GM21390 (cell line): ENCODE measurements around the gene HACD1.

Source experiments
- ATAC-seq: cut with Tn5 transposase; IDR thresholded peaks from one replicate; pipeline ENCODE4 v1.9.1; 2021; ENCODE audit not compliant: unreplicated experiment

The HACD1 gene, protein sequence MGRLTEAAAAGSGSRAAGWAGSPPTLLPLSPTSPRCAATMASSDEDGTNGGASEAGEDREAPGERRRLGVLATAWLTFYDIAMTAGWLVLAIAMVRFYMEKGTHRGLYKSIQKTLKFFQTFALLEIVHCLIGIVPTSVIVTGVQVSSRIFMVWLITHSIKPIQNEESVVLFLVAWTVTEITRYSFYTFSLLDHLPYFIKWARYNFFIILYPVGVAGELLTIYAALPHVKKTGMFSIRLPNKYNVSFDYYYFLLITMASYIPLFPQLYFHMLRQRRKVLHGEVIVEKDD

GRCh38 chr10:17617031-17617911 lies at the start of gene HACD1:
TSS of gene HACD1 (minus strand) at chr10:17617374. CDS start at chr10:17617339, 35 bp downstream.
- peak; percentile 63 for ATAC-seq

DNA sequence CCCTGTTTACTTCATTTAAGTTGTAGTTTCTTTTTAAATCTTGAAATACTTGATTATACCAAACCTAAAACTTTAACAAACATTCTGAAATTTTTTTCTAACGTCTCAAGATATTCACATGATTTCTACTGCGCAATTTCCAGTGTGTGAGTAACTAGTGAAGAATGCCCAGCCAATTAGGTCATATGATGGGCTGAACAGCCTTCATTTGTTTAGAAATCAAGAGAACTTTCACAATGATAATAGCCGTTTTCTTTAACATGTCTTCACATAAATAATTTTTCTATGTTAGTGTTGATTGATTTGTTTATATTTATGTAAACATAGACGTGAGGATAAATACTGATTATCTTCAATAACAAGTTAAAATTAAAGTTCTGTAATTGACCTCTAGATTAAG lies 48.6 kb upstream of the HACD1 start:
- no peak for ATAC-seq

DNA sequence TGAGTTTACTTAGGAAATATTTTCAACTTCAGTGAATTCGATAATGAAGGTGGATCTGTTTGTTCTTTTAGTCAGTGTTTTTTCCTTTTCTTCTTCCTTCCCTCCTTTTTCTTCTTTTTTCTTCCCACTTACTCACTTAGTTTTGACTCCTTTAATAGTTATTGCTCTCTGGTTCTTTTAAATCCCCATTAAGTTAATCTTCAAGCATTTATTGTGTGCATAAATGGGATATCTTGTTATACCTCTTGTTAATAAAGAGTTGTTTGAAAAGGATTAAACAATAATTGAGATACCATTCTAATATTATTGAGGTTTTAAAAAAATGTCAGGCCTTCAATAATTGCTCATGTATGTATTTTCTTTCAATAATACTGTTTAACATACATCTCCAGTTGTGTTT lies 46.3 kb upstream of the HACD1 start:
- no peak for ATAC-seq

GRCh38 chr10:17662193-17663138 lies 45.3 kb upstream of the HACD1 start:
- no peak for ATAC-seq

GRCh38 chr10:17661510-17661909 lies 44.3 kb upstream of the HACD1 start:
- ATAC-seq = no peak

DNA sequence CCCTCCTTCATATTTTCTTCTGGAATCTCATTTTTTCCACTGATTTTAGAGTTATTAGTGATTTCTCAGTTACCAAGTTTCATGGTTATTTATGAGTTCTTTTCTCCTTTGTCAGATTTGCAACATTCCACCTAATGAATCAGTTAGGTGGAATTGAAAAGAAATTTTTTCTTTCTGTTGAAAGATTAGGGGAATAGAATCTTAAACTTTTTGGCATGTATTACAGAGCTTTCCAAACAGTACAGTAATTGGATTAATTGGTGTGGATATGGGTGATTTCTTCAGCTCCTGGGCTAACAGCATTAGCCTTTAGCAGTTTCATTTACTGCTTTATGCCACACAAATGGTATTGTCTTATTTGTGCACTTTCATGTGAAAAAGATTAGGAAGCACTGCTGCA lies 43.7 kb upstream of the HACD1 start:
- no peak for ATAC-seq

- no peak for ATAC-seq
Measured at GRCh38 chr10:17659365-17659764, 42.2 kb upstream of the HACD1 start.

- no peak for ATAC-seq
Measured at GRCh38 chr10:17657103-17657500, 39.9 kb upstream of the HACD1 start.

DNA sequence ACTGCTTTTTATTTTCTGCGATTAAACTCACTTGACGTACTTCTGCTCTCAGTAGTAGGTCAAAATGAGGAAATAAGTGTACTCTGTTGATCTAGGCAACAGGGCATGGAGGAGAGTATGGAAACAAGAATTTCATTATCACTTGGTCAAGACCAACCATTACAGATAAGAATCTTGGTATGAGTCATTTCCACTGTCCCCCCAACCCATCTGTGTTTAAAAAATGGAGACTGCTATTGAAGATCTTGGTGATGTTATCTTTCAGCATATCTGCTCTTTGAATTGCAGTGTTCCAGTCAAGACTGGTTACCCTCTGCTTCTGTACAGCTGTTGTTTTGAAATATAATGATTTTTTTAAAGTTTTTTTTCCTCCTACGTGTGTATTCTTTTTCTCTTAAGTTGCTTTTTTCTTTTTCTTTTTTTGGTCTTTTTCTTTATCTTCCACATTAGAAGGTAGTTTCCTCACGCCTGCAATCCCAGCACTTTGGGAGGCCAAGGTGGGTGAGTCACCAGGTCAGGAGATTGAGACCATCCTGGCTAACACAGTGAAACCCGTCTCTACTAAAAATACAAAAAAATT lies 38.5 kb upstream of the HACD1 start:
- ATAC-seq = peak; percentile 89

DNA sequence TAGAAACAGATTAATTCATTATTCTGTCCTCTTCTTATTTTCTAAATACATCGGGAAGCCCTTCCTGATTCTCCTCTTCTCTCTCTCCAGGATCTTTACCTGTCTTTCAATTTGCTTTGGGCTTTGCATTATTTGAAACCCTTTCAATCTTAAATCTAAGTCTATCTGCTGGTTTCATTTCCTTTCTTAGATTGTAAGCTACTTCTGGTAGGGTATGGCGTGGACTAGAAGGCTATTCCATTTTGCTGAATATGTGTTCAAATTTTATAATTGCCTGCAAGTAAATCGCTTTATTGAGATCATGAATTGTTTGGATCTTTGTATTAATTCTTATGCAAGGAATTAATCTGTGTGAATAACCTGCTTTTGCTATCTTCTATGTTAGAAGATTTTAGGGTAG lies 37.8 kb upstream of the HACD1 start:
- ATAC-seq = peak; percentile 30

DNA sequence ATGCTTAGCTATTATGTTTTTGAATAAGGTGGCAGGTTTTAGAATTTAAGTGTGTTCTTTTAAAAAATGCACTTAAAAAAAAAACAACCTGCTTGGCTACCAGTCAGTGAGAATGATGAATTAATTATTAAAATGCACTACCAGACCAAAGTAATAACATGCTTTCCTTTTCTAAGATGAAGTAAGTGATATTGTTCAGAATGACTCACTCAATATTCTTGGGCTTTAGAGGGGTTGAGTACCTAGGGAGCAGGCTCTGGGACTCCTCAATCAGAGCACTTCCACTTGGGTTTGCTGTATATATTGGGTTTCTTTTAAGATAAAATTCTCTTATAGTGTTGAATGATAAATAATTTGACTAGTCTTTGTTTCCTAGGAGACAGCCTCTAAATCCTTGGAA lies 35.4 kb upstream of the HACD1 start:
- ATAC-seq = no peak

DNA sequence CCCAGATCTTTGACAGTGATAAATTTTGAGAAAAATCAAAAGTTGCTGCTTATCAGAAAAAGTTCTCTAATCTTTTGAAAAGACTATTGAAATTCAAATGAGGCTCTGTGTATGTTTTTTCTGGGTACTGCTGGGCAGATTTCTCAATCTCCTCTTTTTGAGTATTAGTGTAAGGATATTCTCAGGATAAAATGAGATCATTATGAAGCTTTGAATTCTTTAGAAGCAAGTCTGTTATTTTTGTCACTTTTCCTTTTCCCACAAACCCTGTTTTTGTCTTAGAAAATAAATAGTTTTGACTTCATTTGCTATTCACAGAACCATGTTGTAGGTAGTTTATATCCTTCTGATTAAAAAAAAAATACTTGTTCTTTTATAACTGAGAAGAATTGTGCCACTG lies 34.7 kb upstream of the HACD1 start:
- ATAC-seq = no peak

- ATAC-seq = no peak
Measured at GRCh38 chr10:17650416-17650815, 33.2 kb upstream of the HACD1 start.

GRCh38 chr10:17649836-17650235 lies 32.7 kb upstream of the HACD1 start:
- ATAC-seq = no peak

DNA sequence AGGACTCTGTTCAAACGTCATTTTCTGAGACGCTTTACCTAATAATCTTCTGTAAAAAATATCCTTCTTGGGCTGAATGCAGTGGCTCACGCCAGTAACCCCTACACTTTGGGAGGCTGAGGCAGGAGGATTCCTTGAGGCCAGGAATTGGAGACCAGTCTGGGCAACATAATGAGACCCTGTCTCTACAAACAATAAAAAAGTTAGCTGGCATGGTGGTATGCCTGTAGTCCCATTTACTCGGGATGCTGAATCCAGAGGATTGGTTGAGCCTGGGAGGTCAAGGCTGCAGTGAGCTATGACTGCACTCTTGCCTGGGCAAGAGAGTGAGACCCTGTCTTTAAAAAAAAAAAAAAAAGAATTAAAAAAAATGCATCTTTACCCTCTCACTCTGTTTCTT lies 31.9 kb upstream of the HACD1 start:
- no peak for ATAC-seq

DNA sequence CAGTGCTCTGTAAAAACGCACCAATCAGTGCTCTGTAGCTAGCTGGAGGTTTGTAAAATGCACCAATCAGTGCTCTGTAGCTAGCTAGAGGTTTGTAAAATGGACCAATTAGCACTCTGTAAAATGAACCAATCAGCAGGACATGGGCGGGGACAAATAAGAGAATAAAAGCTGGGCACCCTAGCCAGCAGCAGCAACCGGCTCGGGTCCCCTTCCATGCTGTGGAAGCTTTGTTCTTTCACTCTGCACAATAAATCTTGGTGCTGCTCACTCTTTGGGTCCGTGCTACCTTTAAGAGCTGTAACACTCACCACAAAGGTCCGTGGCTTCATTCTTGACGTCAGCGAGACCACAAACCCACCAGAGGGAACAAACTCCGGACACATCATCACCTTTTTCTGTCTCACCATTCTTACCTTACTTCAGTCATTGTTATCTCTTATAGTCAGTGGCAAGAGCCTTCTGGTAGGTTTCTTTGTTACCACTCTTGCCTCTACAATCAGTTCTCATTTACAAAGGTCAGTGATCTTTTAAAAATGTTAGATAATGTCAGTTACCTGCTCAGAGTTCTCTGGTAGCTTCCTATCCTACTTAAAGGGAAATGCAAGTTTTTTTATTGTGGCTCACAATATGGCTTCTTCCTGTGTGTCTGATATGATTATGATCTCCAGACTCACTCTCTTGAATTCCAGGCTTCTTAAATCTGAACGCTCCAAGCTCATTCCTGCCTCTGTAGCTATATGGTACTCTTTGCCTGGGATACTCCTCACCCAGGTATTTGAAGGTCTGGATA lies 31.3 kb upstream of the HACD1 start:
- ATAC-seq = no peak

GRCh38 chr10:17647326-17647725 lies 30.2 kb upstream of the HACD1 start:
- no peak for ATAC-seq

DNA sequence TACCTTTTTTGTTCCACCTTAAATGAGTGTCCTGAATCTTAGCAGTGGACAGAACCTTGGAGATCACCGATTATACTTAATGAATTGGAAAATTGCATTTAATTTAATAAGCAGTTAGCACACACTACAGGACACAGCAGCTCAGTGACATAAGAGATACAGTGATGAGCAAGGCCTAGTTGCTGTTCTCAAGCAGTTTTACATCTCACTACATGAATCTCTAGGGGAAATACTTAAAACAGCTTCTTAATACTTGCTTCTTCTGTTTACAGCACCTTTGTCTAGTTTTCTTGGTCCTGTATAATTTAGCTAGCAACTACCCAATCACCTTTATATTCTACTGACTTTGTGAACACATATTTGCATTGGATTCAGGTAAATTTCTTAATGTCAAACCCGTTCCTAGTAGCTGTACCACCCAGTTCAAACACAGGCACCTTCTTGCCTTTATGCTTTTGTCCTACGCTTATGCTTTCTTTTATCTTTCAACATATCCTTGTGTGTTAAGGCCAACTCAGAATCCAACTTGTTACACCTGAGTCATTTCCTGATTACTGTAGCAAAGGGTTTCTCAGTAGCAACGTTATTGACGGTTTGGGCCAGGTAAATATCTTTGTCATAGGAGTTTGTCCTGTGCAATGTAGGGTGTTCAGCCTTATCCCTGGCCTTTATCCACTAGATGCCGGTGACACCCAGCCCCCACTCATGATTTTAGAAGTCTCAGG lies 28.6 kb upstream of the HACD1 start:
- ATAC-seq = no peak

- ATAC-seq = peak; percentile 31
Measured at GRCh38 chr10:17644485-17644943, 27.3 kb upstream of the HACD1 start.
